Measurements from ENCODE around the gene F5.
A peak's percentile ranks its signal among the peaks of the same experiment; 100 is the strongest.

The F5 gene

GRCh38 chr1:169588112-169588511 lies 1.8 kb upstream of the F5 start:
- no peak for DNase-seq

- DNase-seq = no peak
Measured at GRCh38 chr1:169586067-169586394, 250 bp downstream of the F5 start.

- DNase-seq = no peak
Measured at GRCh38 chr1:169585181-169585580, 1.1 kb downstream of the F5 start.

- DNase-seq = no peak
Measured at GRCh38 chr1:169584483-169585144, 1.7 kb downstream of the F5 start.

GRCh38 chr1:169577981-169578738 lies 8.1 kb downstream of the F5 start:
- no peak for DNase-seq

- DNase-seq = no peak
Measured at GRCh38 chr1:169576935-169577331, 9.3 kb downstream of the F5 start.

- DNase-seq = no peak
Measured at GRCh38 chr1:169576241-169576934, 9.9 kb downstream of the F5 start.

GRCh38 chr1:169574336-169574735 lies 11.9 kb downstream of the F5 start:
- no peak for DNase-seq

- no peak for DNase-seq
Measured at GRCh38 chr1:169572187-169572586, 14.1 kb downstream of the F5 start.

- no peak for DNase-seq
Measured at GRCh38 chr1:169571450-169571849, 14.8 kb downstream of the F5 start.

- DNase-seq = no peak
Measured at GRCh38 chr1:169570172-169570574, 16.1 kb downstream of the F5 start.

- no peak for DNase-seq
Measured at GRCh38 chr1:169568497-169568896, 17.8 kb downstream of the F5 start.

GRCh38 chr1:169565335-169566271 lies 20.7 kb downstream of the F5 start:
- DNase-seq = no peak

- DNase-seq = no peak
Measured at GRCh38 chr1:169563650-169564049, 22.6 kb downstream of the F5 start.

GRCh38 chr1:169563019-169563615 lies 23.2 kb downstream of the F5 start:
- no peak for DNase-seq

GRCh38 chr1:169561692-169562091 lies 24.6 kb downstream of the F5 start:
- DNase-seq = no peak

- no peak for DNase-seq
Measured at GRCh38 chr1:169557131-169557530, 29.1 kb downstream of the F5 start.

GRCh38 chr1:169550294-169550693 lies 36.0 kb downstream of the F5 start:
- no peak for DNase-seq

GRCh38 chr1:169548282-169548681 lies 38.0 kb downstream of the F5 start:
- no peak for DNase-seq

- peak; percentile 56 for DNase-seq
Measured at GRCh38 chr1:169546087-169546995, 39.9 kb downstream of the F5 start.

- no peak for DNase-seq
Measured at GRCh38 chr1:169545472-169545871, 40.8 kb downstream of the F5 start.

Measured in effector CD4-positive, alpha-beta T cell (primary cell).